ENCODE results near the gene PHTF2.
"Not testable (repeated sequence)": the region's sequence is repeated elsewhere in the genome, so short reads cannot be mapped to it uniquely, and the experiment has no call there.

PHTF2 gene

DNA sequence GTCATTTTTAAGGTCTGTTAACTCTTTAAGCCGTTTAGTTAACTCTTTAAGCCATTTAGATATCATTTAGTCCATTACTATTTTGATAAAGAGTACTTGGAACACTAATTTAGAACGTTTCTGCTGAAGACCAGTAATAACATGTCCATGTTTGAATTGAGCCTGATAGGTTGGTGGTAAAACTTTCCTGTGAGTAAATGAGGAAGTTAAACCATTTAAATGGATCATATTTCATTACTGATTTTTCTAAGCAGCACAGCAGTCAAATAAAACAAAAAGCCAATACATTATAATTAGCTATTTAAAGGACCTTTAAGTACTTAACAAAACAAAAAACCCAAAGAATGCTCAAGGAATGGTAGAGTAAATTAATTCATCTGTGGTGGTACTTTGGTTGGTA is 29.4 kb downstream of the PHTF2 start:
- no peak for DNase-seq (ENCODE audit: low read depth in 2 of 2, low spot score in 1 of 2)

DNA sequence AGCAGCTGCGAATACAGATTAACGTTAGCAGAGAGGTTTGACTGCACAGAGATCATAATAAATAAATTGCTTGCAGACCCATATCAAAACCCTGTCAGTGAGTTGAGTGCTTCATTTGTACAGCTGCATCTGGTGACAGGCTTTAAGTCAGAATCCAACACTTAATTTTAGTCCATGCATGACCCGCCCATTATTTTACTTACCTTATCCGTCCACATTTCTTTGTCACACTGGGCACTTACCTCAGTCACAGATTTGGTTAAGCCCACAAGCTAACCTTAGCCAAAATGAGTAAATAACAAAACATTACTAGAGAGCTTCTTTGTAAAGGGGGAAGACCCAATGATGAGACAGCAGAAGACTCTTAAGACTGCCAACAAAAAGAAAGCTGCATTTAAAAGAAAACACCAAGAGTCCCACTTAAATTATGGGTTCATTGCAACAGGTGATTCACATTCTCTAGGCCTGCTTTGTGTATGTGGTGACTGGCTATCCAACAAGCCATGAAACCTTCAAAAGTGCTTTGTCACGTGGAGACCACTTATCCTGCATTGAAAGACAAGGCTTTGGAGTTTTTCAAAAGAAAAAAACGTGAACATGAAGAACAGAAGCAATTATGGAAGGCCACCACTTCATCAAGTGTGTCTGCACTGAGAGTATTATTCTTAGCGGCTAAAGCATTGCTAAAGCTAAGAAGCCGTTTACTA is 32.2 kb downstream of the PHTF2 start:
- DNase-seq (ENCODE audit: low read depth in 2 of 2, low spot score in 1 of 2) = no peak

DNA sequence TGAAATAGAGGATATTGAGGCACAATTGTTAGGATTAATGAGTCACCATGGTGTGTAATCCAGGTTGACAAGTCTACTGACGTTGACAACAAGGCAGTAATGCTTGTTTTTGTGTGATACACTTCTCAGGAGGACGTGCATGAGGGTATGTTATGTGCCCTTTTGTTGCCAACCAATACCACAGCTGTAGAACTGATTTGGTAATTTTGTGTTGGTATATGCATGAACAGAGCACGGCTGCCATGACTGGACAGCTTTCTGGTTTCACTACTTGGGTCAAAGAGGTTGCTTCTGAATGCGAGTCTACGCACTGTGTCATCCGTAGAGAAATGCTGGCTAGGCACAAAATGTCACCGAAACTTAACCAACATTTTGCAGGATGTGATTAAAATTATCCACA is 32.9 kb downstream of the PHTF2 start:
- DNase-seq (ENCODE audit: low read depth in 2 of 2, low spot score in 1 of 2) = no peak

DNA sequence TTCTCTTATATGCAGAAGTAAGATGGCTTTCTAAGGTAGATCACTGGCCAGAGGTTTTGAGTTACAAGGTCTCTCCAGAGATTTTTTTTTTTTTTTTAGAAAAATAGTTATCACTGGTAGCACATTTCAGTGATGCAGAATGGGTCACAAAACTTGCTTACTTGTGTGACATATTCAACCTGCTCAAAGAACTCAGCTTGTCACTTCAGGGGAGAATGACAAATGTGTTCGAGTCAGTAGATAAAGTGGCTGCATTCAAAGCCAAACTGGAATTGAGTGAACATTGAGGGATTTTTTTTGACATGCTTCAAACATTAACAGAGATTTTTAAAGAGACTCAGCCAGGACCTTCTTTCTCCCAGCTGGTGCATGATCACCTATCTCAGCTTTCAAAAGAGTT is 33.4 kb downstream of the PHTF2 start:
- no peak for DNase-seq (ENCODE audit: low read depth in 2 of 2, low spot score in 1 of 2)

DNA sequence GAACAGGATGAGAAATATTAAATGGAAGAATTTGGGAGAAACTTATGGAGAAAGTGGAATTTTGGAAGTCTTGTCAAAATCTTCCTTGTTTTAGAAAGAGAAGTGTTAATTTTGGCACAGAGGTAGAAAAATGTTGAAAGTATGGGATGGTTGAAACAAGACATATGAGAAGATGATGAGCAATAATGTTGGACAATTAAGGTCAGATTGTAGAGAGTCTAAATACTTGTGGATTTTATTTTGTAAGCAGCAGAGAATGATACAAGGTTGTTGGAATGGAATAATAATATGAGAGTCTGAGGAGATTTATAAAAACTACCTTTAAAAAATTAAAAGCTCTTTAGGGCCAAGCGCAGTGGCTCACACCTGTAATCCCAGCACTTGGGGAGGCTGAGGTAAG is 34.6 kb downstream of the PHTF2 start:
- no peak for DNase-seq (ENCODE audit: low read depth in 2 of 2, low spot score in 1 of 2)

DNA sequence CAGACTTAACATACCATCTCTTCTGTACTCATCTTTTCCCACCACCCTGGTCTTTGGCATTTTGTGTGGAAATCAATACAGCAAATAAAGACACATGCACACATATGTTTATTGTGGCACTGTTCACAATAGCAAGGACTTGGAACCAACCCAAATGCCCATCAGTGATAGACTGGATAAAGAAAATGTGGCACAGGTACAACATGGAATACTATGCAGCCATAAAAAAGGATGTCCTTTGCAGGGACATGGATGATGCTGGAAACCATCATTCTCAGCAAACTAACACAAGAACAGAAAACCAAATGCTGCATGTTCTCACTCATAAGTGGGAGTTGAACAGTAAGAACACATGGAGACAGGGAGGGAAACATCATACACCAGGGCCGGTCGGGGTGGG is 37.9 kb downstream of the PHTF2 start:
- DNase-seq (ENCODE audit: low read depth in 2 of 2, low spot score in 1 of 2) = not testable (repeated sequence)

DNA sequence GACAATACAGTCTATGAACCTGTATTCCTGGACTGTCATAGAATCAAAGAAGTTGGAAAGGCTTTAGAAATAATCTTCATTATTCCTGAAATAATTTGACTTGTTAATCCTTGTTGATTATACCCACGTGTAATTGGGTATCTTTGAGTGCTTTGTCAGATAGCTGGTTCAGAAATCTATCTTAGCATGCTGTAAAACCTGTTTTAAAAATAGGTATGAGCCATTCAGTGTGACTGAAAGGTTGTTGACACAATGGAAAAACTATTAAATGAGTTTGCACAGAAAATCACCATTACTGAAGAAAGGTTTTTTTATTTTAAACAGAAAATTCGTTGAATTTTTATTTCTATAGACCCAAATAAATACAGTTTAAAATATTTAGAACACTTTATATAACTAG is 38.7 kb downstream of the PHTF2 start:
- no peak for DNase-seq (ENCODE audit: low read depth in 2 of 2, low spot score in 1 of 2)

DNA sequence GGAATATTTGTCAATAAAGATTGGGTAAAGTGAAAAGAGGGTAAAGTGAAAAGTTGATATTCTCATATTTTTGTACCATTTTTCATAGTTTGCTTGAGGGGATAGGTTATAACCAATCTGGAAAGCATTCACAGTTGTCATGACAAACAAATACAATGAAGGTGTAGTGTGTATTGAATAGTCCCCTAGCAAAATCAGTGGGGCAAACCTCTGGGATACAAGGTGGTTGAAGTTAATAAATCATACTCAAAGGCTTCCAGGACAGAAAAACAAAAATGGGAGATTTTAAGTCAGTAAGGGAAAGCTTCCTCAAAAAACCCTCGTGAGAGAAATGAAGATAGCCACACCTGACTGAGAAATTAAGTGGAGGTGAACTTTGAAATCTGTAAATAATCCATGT is 39.4 kb downstream of the PHTF2 start:
- DNase-seq (ENCODE audit: low read depth in 2 of 2, low spot score in 1 of 2) = no peak

DNA sequence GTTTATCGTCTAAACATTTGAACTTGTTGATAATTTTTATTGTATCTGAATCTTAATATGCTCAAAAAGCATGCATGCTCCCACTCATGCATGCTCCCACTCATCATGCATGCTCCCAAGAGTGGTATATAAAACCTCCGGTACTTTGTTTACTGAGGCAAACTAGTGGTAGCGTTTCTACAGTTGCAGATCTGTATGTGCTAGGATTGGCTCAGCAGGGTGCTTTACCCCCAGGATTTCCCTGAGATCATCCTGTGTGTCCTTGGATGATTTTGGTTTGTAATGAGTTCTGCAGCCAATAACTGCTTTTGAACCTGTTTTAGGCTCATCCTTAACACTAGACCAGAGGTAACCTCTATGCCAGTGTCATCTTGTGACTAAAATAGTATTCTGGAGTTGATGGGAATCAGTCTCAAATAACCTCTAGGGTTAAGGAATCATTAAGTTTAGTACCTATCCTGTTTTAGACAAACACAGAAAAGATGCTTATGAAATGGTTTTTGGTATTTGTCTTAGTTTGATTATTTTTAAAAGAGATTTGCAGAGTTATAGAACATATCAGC is 40.4 kb downstream of the PHTF2 start:
- no peak for DNase-seq (ENCODE audit: low read depth in 2 of 2, low spot score in 1 of 2)

DNA sequence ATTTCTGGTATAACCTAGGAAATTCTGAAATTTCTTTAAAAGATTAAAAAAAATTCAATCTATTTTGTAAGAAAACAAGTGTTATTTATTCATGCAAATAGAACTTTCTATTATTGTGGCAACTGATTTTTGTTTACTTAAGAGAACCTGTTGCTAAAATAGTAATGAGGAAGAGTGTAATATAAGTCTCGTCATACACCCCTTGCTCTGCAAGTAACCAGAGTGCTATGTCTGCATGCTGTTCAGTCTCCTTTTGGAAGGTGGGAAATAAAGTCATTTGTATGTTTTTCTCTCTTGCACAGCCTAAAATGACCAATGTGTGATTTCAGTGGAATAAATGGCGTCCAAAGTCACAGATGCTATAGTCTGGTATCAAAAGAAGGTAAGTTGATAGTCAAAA is 41.3 kb downstream of the PHTF2 start:
- no peak for DNase-seq (ENCODE audit: low read depth in 2 of 2, low spot score in 1 of 2)

DNA sequence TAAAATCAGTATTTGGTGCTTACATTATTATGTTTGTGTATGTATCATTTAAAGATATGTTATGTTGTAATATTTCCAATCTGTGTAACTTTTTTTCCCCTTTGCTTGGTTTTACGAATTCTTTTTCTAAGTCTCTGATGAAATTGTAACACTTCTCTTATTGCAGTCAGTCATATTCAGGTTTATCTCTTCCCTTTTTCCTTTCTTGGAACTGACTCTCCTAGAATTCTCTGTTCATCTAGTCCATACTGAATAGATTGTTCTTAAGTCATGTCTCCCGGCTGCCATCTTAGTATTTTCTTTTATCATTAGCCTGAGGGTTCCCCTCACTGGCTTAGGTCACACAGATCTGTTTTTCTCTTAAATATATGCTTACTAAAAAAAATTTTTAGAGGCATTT is 44.6 kb downstream of the PHTF2 start:
- no peak for DNase-seq (ENCODE audit: low read depth in 2 of 2, low spot score in 1 of 2)

DNA sequence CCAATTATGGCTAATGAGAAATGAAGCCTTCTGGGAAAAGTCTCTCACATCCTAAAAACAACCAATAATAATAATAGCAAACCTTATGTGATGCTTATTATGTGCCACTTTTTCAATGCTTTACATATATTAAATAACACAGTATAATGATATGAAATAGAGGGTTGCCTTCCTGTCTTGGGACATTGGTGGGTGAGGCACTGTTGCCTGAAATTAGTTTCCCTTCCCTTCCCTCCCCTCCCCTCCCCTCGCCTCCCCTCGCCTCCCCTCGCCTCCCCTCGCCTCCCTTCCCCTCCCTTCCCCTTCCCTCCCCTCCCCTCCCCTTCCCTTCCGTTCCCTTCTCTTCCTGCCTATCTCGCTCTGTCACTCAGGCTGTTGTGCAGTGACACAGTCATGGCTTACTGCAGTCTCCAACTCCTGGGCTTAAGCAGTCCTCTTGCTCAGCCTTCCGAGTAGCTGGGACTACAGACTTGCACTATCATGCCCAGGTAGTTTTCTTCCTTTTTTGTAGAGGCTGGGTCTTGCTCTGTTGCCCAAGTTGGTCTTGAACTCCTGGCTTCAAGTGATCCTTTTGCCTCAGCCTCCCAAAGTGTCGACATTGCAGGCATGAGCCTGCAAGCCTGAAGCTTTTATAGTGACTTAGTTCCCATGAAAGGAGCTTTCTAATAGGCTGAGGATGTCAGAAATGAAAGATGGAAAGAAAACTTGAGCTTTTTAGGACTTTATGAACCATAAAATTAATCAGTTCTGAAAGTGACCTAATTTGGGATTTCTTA is 47.9 kb downstream of the PHTF2 start:
- no peak for DNase-seq (ENCODE audit: low read depth in 2 of 2, low spot score in 1 of 2)

DNA sequence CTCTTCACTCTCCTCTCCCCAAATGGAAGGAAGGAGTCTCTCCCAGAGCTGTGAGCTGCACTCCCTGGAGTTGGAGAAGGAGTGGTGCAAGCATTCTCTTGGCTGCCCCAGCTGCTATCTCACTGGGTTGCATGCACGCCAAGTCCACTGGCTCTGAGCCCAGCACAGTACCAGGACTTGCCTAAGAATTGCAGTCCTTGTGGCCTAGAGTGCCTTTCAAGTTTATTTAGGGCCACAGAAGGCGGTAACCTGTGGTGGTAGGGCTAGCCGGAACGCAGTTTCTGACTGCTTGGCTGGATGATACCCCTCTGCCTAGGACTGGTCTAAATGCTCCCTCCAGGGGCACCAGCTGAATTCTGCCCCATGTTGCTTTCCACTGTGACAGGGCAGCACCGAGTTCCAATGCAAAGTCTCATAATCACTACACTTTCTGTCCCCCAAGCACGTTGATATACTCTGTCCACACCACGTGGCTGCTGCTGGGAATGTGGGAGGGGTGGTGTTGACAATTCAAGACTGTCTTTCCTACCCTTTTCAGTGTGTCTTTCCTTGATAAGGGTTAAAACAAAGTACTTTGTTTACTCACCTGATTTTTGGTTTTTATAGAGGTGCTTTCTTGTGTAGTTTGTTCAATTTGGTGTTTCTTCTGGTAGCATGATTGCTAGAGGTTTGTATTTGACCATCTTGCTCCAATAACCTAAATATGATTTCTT is 57.0 kb downstream of the PHTF2 start:
- no peak for DNase-seq (ENCODE audit: low read depth in 2 of 2, low spot score in 1 of 2)

DNA sequence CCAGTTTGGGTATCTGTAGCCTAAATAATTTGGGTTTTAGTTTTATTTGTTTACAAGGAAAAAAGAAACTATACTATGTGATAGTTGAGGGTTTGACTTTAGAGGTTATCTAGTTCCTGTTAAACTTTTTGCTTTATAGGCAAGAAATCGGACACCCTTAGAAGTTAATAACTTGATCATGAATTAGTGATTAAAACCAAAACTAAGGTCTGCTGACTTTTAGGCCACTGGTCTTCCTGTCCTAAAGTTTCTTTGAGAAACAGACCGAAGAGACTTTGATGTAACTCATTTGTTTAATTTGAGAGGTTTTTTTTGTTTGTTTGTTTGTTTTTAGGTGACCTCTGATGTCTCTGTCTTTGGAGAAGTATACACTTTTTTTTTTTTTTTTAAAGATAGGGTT is 59.7 kb downstream of the PHTF2 start:
- no peak for DNase-seq (ENCODE audit: low read depth in 2 of 2, low spot score in 1 of 2)

DNA sequence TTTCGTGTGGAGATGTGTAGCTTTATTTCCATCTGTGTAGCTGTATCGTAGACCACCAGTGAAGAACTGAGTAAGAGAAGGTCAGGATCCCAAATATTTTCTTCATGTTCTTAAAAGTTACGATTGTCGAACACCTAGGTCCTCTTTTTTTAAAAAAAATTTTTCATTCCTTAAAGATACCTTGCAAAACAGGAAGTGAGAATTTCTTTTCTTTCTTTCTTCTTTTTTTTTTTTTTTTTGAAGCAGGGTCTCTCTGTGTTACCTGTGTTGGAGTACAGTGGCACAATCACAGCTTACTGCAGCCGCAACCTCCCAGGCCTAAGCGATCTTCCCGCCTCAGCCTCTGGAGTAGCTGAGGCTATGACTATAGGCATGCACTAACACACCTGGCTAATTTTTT is 60.8 kb downstream of the PHTF2 start:
- no peak for DNase-seq (ENCODE audit: low read depth in 2 of 2, low spot score in 1 of 2)

DNA sequence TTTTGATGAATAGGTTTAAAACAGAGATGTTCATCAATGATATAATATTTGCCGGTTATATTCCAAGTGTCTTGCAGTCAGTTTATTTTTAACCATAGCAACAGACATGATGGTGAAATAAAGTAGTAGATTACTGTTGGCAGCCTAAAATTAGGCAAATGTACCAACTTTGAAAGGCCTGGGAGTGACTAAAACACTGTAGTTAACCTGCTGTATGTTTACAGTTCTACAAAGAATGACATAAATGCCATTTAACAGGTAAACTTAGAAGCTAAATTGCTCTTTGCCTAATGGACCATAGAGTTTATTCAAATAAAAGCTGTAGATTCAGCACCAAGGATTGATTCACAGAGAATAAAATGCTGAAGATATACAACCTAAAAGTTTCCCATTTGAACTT is 64.1 kb downstream of the PHTF2 start:
- no peak for DNase-seq (ENCODE audit: low read depth in 2 of 2, low spot score in 1 of 2)

DNA sequence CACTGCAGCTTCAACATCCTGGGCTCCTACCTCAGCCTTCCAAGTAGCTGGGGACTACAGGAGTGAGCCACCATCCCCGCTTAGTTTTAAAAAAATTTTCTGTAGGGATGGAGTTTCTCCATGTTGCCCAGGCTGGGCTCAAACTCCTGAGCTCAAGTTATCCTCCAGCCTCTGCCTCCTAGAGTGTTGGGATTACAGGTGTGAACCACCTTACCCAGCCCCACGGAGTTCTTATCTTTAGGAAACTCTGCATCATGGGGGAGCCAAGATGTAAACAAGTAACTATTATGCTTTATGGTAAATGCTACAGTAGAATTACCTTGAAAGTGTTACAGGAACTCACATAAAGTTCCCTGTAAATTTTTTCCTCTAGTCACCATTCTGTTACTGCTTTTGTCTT is 65.3 kb downstream of the PHTF2 start:
- no peak for DNase-seq (ENCODE audit: low read depth in 2 of 2, low spot score in 1 of 2)

DNA sequence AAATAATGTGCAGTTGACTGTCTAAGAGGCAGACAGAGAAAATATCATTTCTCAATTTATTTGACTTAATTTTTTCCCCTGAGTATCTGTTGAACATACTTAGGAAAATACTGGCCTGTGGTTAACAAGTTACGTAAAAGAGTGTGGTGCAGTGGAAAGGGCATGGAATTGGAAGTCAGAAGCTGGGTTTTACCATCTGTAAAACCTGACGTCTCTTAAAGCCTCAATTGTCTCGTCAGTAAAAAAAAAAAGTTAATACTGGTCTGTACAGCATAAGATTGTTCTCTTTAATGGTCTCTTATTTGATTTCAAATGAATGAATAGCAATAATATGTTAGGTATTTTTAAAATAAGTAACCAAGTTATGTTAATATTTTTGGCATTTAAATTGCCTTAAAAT is 67.8 kb downstream of the PHTF2 start:
- no peak for DNase-seq (ENCODE audit: low read depth in 2 of 2, low spot score in 1 of 2)

DNA sequence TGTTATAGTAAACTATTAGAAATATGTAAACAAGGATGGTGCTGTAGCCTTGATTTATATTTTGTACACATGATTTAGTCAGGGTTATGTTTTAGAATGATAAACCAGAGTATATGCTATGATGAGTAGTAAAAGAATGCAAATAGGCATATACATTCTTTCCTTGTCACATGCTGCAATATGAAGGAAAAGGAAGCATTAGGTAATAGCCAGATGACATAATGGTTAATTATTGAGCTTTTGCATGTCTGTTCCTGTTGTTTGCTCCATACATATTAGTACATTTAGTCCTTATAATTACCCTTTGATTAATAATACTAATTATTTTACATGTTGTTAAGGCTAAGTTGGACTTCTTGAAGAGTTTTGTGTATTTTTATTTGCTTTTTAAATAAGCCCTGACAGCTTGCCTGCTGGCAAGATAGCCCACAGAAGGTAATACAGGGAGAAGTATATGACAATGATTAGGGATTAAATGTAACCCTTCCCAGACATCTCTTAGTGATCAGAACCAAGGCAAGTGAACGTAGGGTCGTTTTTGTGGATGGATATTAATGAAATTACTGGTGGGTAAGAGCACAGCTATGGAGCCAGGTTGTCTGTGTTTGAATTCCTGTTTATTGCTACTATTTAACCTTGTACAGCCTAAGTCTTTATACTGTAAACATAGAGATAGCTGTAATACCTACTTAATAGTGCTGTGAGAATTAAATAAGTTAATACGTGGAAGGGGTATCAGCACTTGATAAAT is 68.4 kb downstream of the PHTF2 start:
- no peak for DNase-seq (ENCODE audit: low read depth in 2 of 2, low spot score in 1 of 2)

DNA sequence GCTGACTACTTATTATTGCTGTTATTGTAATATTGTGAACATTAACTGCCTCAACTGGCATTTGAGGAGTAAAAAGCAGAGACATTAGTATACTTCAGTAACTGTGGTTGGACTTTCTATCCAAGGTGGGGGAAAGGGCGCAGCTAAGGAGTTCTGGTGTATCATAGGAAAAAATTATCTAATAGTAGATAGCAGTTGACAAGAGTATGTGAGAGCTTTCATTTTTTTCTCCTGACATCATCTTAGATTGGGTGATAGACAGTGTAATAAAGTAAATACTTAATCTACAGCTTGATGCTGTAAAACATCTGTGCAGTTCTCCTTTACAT is 68.9 kb downstream of the PHTF2 start:
- DNase-seq (ENCODE audit: low read depth in 2 of 2, low spot score in 1 of 2) = no peak

DNA sequence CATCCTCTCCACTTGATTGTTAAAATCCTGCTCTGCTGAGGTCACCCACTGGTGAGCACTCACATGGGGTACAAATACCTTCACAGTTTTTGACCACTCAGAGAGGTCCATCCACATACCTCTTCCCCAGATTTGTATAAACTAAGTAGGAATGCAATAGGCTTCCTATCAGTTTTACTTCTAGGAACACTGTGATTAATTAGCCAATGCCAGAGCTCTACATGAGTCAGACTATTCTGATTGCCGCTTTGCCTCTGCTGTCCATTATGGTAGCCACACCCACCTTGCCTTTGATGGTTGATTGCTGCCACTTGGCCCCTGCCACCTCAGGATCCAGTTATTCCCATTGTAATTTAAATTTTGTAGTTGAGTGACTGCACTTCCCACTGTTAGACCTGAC is 73.7 kb downstream of the PHTF2 start:
- not testable (repeated sequence) for DNase-seq (ENCODE audit: low read depth in 2 of 2, low spot score in 1 of 2)
